A673 (cell line): ENCODE data around the gene HRK.

Experiments
- CTCF ChIP-seq: fragments of 300-800, 200-600 bp; sonication (generic); conservative IDR thresholded peaks from 2 replicates; pipeline ENCODE4 v1.5.1; 2017; ENCODE audit warnings: low read depth, mild to moderate bottlenecking, antibody characterized with exemption, low read length, moderate library complexity, mixed read lengths
- EZH2 ChIP-seq: fragments of 200-600 bp; sonication (generic); IDR thresholded peaks from 2 replicates; pipeline ENCODE4 v1.6.1; 2017; ENCODE audit warnings: borderline replicate concordance, low read depth, mild to moderate bottlenecking, mixed read lengths, antibody characterized with exemption, low read length; ENCODE audit not compliant: poor library complexity, severe bottlenecking

GRCh38 chr12:116849216-116849615, 32.0 kb downstream of the HRK start:
- TF ChIP-seq CTCF (no peak), EZH2 (no peak)
